DMS 273 (cell line): Measurements from ENCODE around the gene SMAGP.
"Not testable (repeated sequence)": the region's sequence is repeated elsewhere in the genome, so short reads cannot be mapped to it uniquely, and the experiment has no call there.

ENCODE experiments used
- DNase-seq: peaks from one replicate; lab custom pipeline; 2025; ENCODE audit not compliant: unreplicated experiment; lab: John Stamatoyannopoulos, UW

SMAGP gene

GRCh38 chr12:51270067-51270950, at the start of gene SMAGP:
SMAGP (minus strand) TSS chr12:51270415; CDS start chr12:51269278, 1,137 bp downstream.
- peak; percentile 64 for DNase-seq

- no peak for DNase-seq
Measured at GRCh38 chr12:51318846-51319599, 48.8 kb upstream of the SMAGP start.

- not testable (repeated sequence) for DNase-seq
Measured at GRCh38 chr12:51318057-51318806, 48.0 kb upstream of the SMAGP start.

GRCh38 chr12:51311389-51311788, 41.2 kb upstream of the SMAGP start:
- no peak for DNase-seq

- no peak for DNase-seq
Measured at GRCh38 chr12:51307655-51308593, 37.7 kb upstream of the SMAGP start.

- no peak for DNase-seq
Measured at GRCh38 chr12:51306507-51306906, 36.3 kb upstream of the SMAGP start.

- not testable (repeated sequence) for DNase-seq
Measured at GRCh38 chr12:51300768-51301167, 30.6 kb upstream of the SMAGP start.

- no peak for DNase-seq
Measured at GRCh38 chr12:51295651-51296050, 25.4 kb upstream of the SMAGP start.

- DNase-seq, result not testable (repeated sequence)
Measured at GRCh38 chr12:51294097-51294496, 23.9 kb upstream of the SMAGP start.

GRCh38 chr12:51293696-51294095, 23.5 kb upstream of the SMAGP start:
- no peak for DNase-seq

GRCh38 chr12:51291603-51292513, 21.6 kb upstream of the SMAGP start:
- not testable (repeated sequence) for DNase-seq

- DNase-seq, result no peak
Measured at GRCh38 chr12:51285843-51286242, 15.6 kb upstream of the SMAGP start.

GRCh38 chr12:51281202-51281924, 11.1 kb upstream of the SMAGP start:
- DNase-seq, result no peak

GRCh38 chr12:51275088-51275487, 4.9 kb upstream of the SMAGP start:
- DNase-seq, result peak; percentile 13

- not testable (repeated sequence) for DNase-seq
Measured at GRCh38 chr12:51272810-51273209, 2.6 kb upstream of the SMAGP start.

- DNase-seq, result no peak
Measured at GRCh38 chr12:51270951-51271518, 820 bp upstream of the SMAGP start.

GRCh38 chr12:51269174-51270066, 795 bp downstream of the SMAGP start:
- DNase-seq, result peak; percentile 56
